ENCODE data around the gene S100P.

The S100P gene

GRCh38 chr4:6739920-6740319 lies 46.2 kb downstream of the S100P start:
- Histone ChIP-seq H3K9ac (ENCODE audit: low read depth, low read length, poor library complexity, severe bottlenecking) (no peak overlapping the region), H3K36me3 (ENCODE audit: insufficient read depth, low read length) (no peaks in the 10 kb centered on the region), H2AFZ (ENCODE audit: low read length) (no peak overlapping the region), H3K79me2 (ENCODE audit: insufficient read depth, low read length) (no peaks in the 10 kb centered on the region), H3K9me2 (replicated peaks; ENCODE audit: low read depth, low read length) (no peaks in the 10 kb centered on the region), H4K20me1 (ENCODE audit: insufficient read depth, low read length, poor library complexity, severe bottlenecking) (no peaks in the 10 kb centered on the region), H3F3A (ENCODE audit: low read depth) (no peaks in the 10 kb centered on the region), H3K27me3 (ENCODE audit: insufficient read depth, low read length, poor library complexity, severe bottlenecking) (no peaks in the 10 kb centered on the region), H3K9me3 (ENCODE audit: insufficient read depth, low read depth, low read length) (no peaks in the 10 kb centered on the region), H3K4me2 (ENCODE audit: low read depth, low read length, poor library complexity, severe bottlenecking) (no peak overlapping the region), H3K4me1 (ENCODE audit: insufficient read depth, low read length, poor library complexity, severe bottlenecking) (no peaks in the 10 kb centered on the region), H3K4me3 (ENCODE audit: low read length, poor library complexity, severe bottlenecking) (no peak overlapping the region)
- TF ChIP-seq CTCF (conservative IDR thresholded peaks at IDR 0.05; ENCODE audit: low read length) = no peak
- TF ChIP-seq EZH2phosphoT487 (IDR thresholded peaks at IDR 0.05; ENCODE audit: borderline replicate concordance) = no peak

GRCh38 chr4:6740347-6740746 lies 46.7 kb downstream of the S100P start:
- Histone ChIP-seq H3K4me3 (ENCODE audit: low read length, poor library complexity, severe bottlenecking) (no peak overlapping the region), H3K4me2 (ENCODE audit: low read depth, low read length, poor library complexity, severe bottlenecking) (no peak overlapping the region), H4K20me1 (ENCODE audit: insufficient read depth, low read length, poor library complexity, severe bottlenecking) (no peaks in the 10 kb centered on the region), H3K9me3 (ENCODE audit: insufficient read depth, low read depth, low read length) (no peaks in the 10 kb centered on the region), H2AFZ (ENCODE audit: low read length) (no peak overlapping the region), H3K9me2 (replicated peaks; ENCODE audit: low read depth, low read length) (no peaks in the 10 kb centered on the region), H3K4me1 (ENCODE audit: insufficient read depth, low read length, poor library complexity, severe bottlenecking) (no peaks in the 10 kb centered on the region), H3K79me2 (ENCODE audit: insufficient read depth, low read length) (no peaks in the 10 kb centered on the region), H3K9ac (ENCODE audit: low read depth, low read length, poor library complexity, severe bottlenecking) (no peak overlapping the region), H3K27me3 (ENCODE audit: insufficient read depth, low read length, poor library complexity, severe bottlenecking) (no peaks in the 10 kb centered on the region), H3F3A (ENCODE audit: low read depth) (no peaks in the 10 kb centered on the region), H3K36me3 (ENCODE audit: insufficient read depth, low read length) (no peaks in the 10 kb centered on the region)
- TF ChIP-seq EZH2phosphoT487 (IDR thresholded peaks at IDR 0.05; ENCODE audit: borderline replicate concordance) (no peak), CTCF (conservative IDR thresholded peaks at IDR 0.05; ENCODE audit: low read length) (no peak)

GRCh38 chr4:6742507-6742906 lies 48.8 kb downstream of the S100P start:
- Histone ChIP-seq H3F3A (ENCODE audit: low read depth) (no peaks in the 10 kb centered on the region), H2AFZ (ENCODE audit: low read length) (no peak overlapping the region), H3K4me1 (ENCODE audit: insufficient read depth, low read length, poor library complexity, severe bottlenecking) (no peaks in the 10 kb centered on the region), H3K9me2 (replicated peaks; ENCODE audit: low read depth, low read length) (no peaks in the 10 kb centered on the region), H3K4me2 (ENCODE audit: low read depth, low read length, poor library complexity, severe bottlenecking) (no peak overlapping the region), H3K9ac (ENCODE audit: low read depth, low read length, poor library complexity, severe bottlenecking) (no peak overlapping the region), H3K36me3 (ENCODE audit: insufficient read depth, low read length) (no peaks in the 10 kb centered on the region), H3K4me3 (ENCODE audit: low read length, poor library complexity, severe bottlenecking) (no peak overlapping the region), H3K9me3 (ENCODE audit: insufficient read depth, low read depth, low read length) (no peaks in the 10 kb centered on the region), H3K79me2 (ENCODE audit: insufficient read depth, low read length) (no peaks in the 10 kb centered on the region), H3K27me3 (ENCODE audit: insufficient read depth, low read length, poor library complexity, severe bottlenecking) (no peaks in the 10 kb centered on the region), H4K20me1 (ENCODE audit: insufficient read depth, low read length, poor library complexity, severe bottlenecking) (no peaks in the 10 kb centered on the region)
- TF ChIP-seq EZH2phosphoT487 (IDR thresholded peaks at IDR 0.05; ENCODE audit: borderline replicate concordance) (no peak), CTCF (conservative IDR thresholded peaks at IDR 0.05; ENCODE audit: low read length) (no peak)

All from Loucy (cell line).